H1 (cell line): Measurements from ENCODE around the gene OR1C1. TPM values are rescaled to one million over a fixed set of nuclear protein-coding genes. Genes with fewer than 3 reads are reported as not detected.

ENCODE experiments used
- CTCF ChIA-PET: fragments of 300-600 bp; sonication (Branson Sonifier 250); formaldehyde crosslinking; loops from one replicate; lab custom pipeline; 2021; ENCODE audit not compliant: partially characterized antibody; lab: Charles Lee
- POLR2A ChIA-PET: fragments of 300-600 bp; sonication (Branson Sonifier 250); formaldehyde crosslinking; loops from one replicate; lab custom pipeline; 2021; ENCODE audit warnings: inconsistent platforms; ENCODE audit not compliant: partially characterized antibody; lab: Charles Lee
- DNase-seq, 2 experiments: peaks; one replicate each; pipeline versions ENCODE4 v3.0.0 to v3.0.0-alpha.2; 2010 to 2022; ENCODE audit warnings: low spot score in 2 of 2, low read depth in 1 of 2, mixed read lengths in 1 of 2
- FAIRE-seq: peaks from 2 replicates; lab custom pipeline; 2011; peaks lifted over from hg19 to GRCh38; lab: Jason Lieb, UNC
- H2AFZ ChIP-seq: 2 replicates; pipeline ENCODE4 v1.8.1; 2012; ENCODE audit warnings: low read length, inconsistent platforms
- H2AK5ac ChIP-seq: 2 replicates; pipeline ENCODE4 v1.6.1; 2013; ENCODE audit warnings: low read depth, low read length
- H2BK120ac ChIP-seq: replicated peaks from 2 replicates; pipeline ENCODE3; 2013; ENCODE audit warnings: low read depth, low read length, inconsistent platforms
- H2BK12ac ChIP-seq: 2 replicates; pipeline ENCODE4 v1.6.1; 2013; ENCODE audit warnings: low read depth, low read length
- H2BK15ac ChIP-seq: 2 replicates; pipeline ENCODE4 v1.6.1; 2013; ENCODE audit warnings: low read length
- H2BK20ac ChIP-seq: 2 replicates; pipeline ENCODE4 v1.6.1; 2013; ENCODE audit warnings: low read length
- H2BK5ac ChIP-seq: 2 replicates; pipeline ENCODE4 v1.6.1; 2013; ENCODE audit warnings: low read depth, low read length
- H3K14ac ChIP-seq: 2 replicates; pipeline ENCODE4 v1.6.1; 2013; ENCODE audit warnings: inconsistent platforms; ENCODE audit not compliant: insufficient read length
- H3K18ac ChIP-seq: 2 replicates; pipeline ENCODE4 v1.6.1; 2013; ENCODE audit warnings: low read length; ENCODE audit errors: extremely low read depth
- H3K23ac ChIP-seq: 2 replicates; pipeline ENCODE4 v1.6.1; 2013; ENCODE audit warnings: inconsistent platforms; ENCODE audit not compliant: insufficient read length
- H3K23me2 ChIP-seq: 2 replicates; pipeline ENCODE4 v1.6.1; 2013; ENCODE audit warnings: low read depth, low read length
- H3K27ac ChIP-seq: 2 replicates; pipeline ENCODE4 v1.6.1; 2011; ENCODE audit warnings: low read depth, low read length, inconsistent platforms
- H3K27me3 ChIP-seq, 4 experiments: replicated peaks in 1 of 4; 1 replicate in 1 of 4; 2 replicates in 3 of 4; pipeline versions ENCODE4 v1.6.1 to v1.8.1; 2011 to 2013; ENCODE audit warnings: low read length in 3 of 4, mild to moderate bottlenecking in 3 of 4, inconsistent platforms in 2 of 4, mixed read lengths in 2 of 4, moderate library complexity in 1 of 4; ENCODE audit not compliant: control insufficient read depth in 3 of 4, insufficient read depth in 3 of 4; ENCODE audit errors: extremely low read depth in 1 of 4
- H3K36me3 ChIP-seq, 4 experiments: 2 replicates each; pipeline versions ENCODE4 v1.6.1 to v1.8.1; 2011 to 2013; ENCODE audit warnings: mild to moderate bottlenecking in 4 of 4, low read length in 3 of 4, moderate library complexity in 2 of 4, control low read depth in 1 of 4, inconsistent platforms in 1 of 4; ENCODE audit not compliant: insufficient read depth in 4 of 4, control insufficient read depth in 2 of 4
- H3K4ac ChIP-seq: replicated peaks from 2 replicates; pipeline ENCODE3; 2013; ENCODE audit warnings: low read length, low read depth, mixed read lengths, inconsistent platforms; ENCODE audit not compliant: insufficient read length
- H3K4me1 ChIP-seq, 4 experiments: replicated peaks in 1 of 4; 1 replicate in 1 of 4; 2 replicates in 3 of 4; pipeline versions ENCODE4 v1.6.1 to v1.8.1; 2011 to 2013; ENCODE audit warnings: low read length in 3 of 4, inconsistent platforms in 2 of 4, mixed read lengths in 1 of 4; ENCODE audit not compliant: insufficient read depth in 4 of 4, control insufficient read depth in 3 of 4
- H3K4me2 ChIP-seq, 2 experiments: 2 replicates each; pipeline versions ENCODE4 v1.6.1 to v1.8.1; 2011 to 2013; ENCODE audit warnings: low read depth in 2 of 2, low read length in 2 of 2, control low read depth in 1 of 2, inconsistent platforms in 1 of 2, mild to moderate bottlenecking in 1 of 2; ENCODE audit not compliant: insufficient read depth in 1 of 2
- H3K4me3 ChIP-seq, 4 experiments: fragments of 200-600, 300-600 bp in 1 of 4; sonication (generic), shearing (Covaris generic), sonication (Bioruptor Twin) in 1 of 4; 2 replicates each; pipeline versions ENCODE4 v1.5.1 to v1.8.1; 2011 to 2016; ENCODE audit warnings: low read length in 4 of 4, low read depth in 3 of 4, control low read depth in 2 of 4, inconsistent platforms in 2 of 4, mild to moderate bottlenecking in 2 of 4, mixed read lengths in 1 of 4, moderate library complexity in 1 of 4; ENCODE audit not compliant: insufficient read depth in 2 of 4; ENCODE audit errors: extremely low read depth in 1 of 4
- H3K56ac ChIP-seq: replicated peaks from 2 replicates; pipeline ENCODE3; 2013; ENCODE audit warnings: low read depth, mild to moderate bottlenecking, mixed read lengths, low read length, inconsistent platforms; ENCODE audit not compliant: insufficient read length
- H3K79me1 ChIP-seq: 2 replicates; pipeline ENCODE4 v1.6.1; 2013; ENCODE audit warnings: low read depth, low read length, control low read depth
- H3K79me2 ChIP-seq, 2 experiments: 2 replicates each; pipeline versions ENCODE4 v1.6.1 to v1.8.1; 2012 to 2013; ENCODE audit warnings: low read length in 2 of 2, mild to moderate bottlenecking in 2 of 2, inconsistent platforms in 1 of 2; ENCODE audit not compliant: insufficient read depth in 2 of 2, control insufficient read depth in 1 of 2
- H3K9ac ChIP-seq, 4 experiments: replicated peaks in 1 of 4; 1 replicate in 1 of 4; 2 replicates in 3 of 4; pipeline versions ENCODE4 v1.6.1 to v1.8.1; 2011 to 2013; ENCODE audit warnings: low read depth in 3 of 4, low read length in 3 of 4, control low read depth in 2 of 4, mild to moderate bottlenecking in 2 of 4, moderate library complexity in 2 of 4, inconsistent platforms in 1 of 4; ENCODE audit errors: extremely low read depth in 1 of 4
- H3K9me3 ChIP-seq, 2 experiments: 2 replicates each; pipeline versions ENCODE4 v1.6.1 to v1.8.1; 2012 to 2013; ENCODE audit warnings: mild to moderate bottlenecking in 2 of 2, moderate library complexity in 2 of 2, control low read depth in 1 of 2, inconsistent platforms in 1 of 2, low read depth in 1 of 2, low read length in 1 of 2, mixed read lengths in 1 of 2; ENCODE audit not compliant: insufficient read depth in 2 of 2
- H4K20me1 ChIP-seq, 2 experiments: replicated peaks in 1 of 2; 2 replicates each; pipeline versions ENCODE3 to v1.8.1; 2011 to 2013; ENCODE audit warnings: inconsistent platforms in 2 of 2, low read length in 2 of 2, mild to moderate bottlenecking in 1 of 2; ENCODE audit not compliant: insufficient read depth in 2 of 2, control insufficient read depth in 1 of 2
- H4K5ac ChIP-seq: 2 replicates; pipeline ENCODE4 v1.6.1; 2013; ENCODE audit warnings: low read length, low read depth, mixed read lengths, inconsistent platforms; ENCODE audit not compliant: insufficient read length
- H4K8ac ChIP-seq: 2 replicates; pipeline ENCODE4 v1.8.0; 2013; ENCODE audit warnings: mild to moderate bottlenecking, moderate library complexity, low read length, inconsistent platforms; ENCODE audit not compliant: insufficient read depth; ENCODE audit errors: extremely low read depth
- H4K91ac ChIP-seq: replicated peaks from 2 replicates; pipeline ENCODE3; 2013; ENCODE audit warnings: low read length, mixed read lengths, inconsistent platforms; ENCODE audit not compliant: insufficient read length
- E2F6 ChIP-seq: IDR thresholded peaks from 2 replicates; pipeline ENCODE4 v1.6.1; 2012; ENCODE audit warnings: inconsistent platforms
- HDAC6 ChIP-seq: IDR thresholded peaks from one replicate; pipeline ENCODE4 v1.7.1; 2012; ENCODE audit warnings: low read depth, mild to moderate bottlenecking, inconsistent platforms, low read length, moderate library complexity
- WGBS, 2 experiments: shearing (Covaris generic) in 1 of 2; methylation state at CpG; one replicate each; pipeline versions ENCODE4 v1.1.6 to v1.1.7; 2013 to 2015; ENCODE audit warnings: low lambda C conversion rate in 2 of 2, mixed read lengths in 2 of 2, inconsistent platforms in 1 of 2, low coverage in 1 of 2, missing lambda C conversion rate in 1 of 2; ENCODE audit not compliant: insufficient replicate concordance in 2 of 2, insufficient coverage in 1 of 2, insufficient read length in 1 of 2; ENCODE audit errors: extremely low coverage in 1 of 2, missing lambda C conversion rate in 1 of 2; 5-methylcytosine and 5-hydroxymethylcytosine counted together
- polyA plus RNA-seq, 7 experiments: library from polyadenylated mRNA; depleted of rRNA in 3 of 7; stranded (reverse) in 5 of 7; unstranded in 2 of 7; fragments of >200 nt in 5 of 7; fragments of 200-250 nt in 2 of 7; gene quantifications; 1 replicate in 5 of 7; 2 replicates in 1 of 7; 4 replicates in 1 of 7; pipeline versions ENCODE4 v1.2.1 to v1.2.3, GENCODE V29; 2011 to 2013; ENCODE audit warnings: missing spikeins in 2 of 7, mixed read lengths in 2 of 7
- total RNA-seq: library from RNA; stranded (reverse); fragmentation: NEBNext Ultra II Directional; extraction: Animal tissue kit (Norgen Biotek cat#: 25700); gene quantifications from 2 replicates; pipeline ENCODE4 v1.2.1, GENCODE V29; 2021
- TF ChIP-seq, protein P1 (sequence below): IDR thresholded peaks from 2 replicates; pipeline ENCODE4 v1.6.1; 2011; ENCODE audit warnings: low read depth, mild to moderate bottlenecking, low read length; ENCODE audit not compliant: insufficient read depth

The OR1C1 gene
- total and polyA plus RNA-seq, 2 of the 8 experiments (the other 6 are each of a cell fraction or from before 2014, with no cell fraction given) = not detected

- Histone ChIP-seq H3K4me3 (no peak overlapping the region), H2AFZ (no peak overlapping the region), H2BK12ac (no peak overlapping the region), H4K91ac (no peak overlapping the region), H3K23ac (no peak overlapping the region), H3K4me1 (no peaks in the 10 kb centered on the region), H4K20me1 (no peaks in the 10 kb centered on the region), H3K14ac (no peak overlapping the region), H3K27me3 (no peaks in the 10 kb centered on the region), H3K27ac (no peak overlapping the region), H3K9me3 (peaks cover 38 to 43% of the 10 kb centered on the region in 2 experiments), H3K18ac (no peak overlapping the region), H2BK15ac (no peak overlapping the region), H3K79me1 (no peaks in the 10 kb centered on the region), H3K23me2 (no peaks in the 10 kb centered on the region), H3K4me2 (no peak overlapping the region), H2AK5ac (no peak overlapping the region), H2BK120ac (no peak overlapping the region), H4K5ac (no peak overlapping the region), H3K56ac (no peak overlapping the region), H2BK20ac (no peak overlapping the region), H3K79me2 (no peaks in the 10 kb centered on the region), H2BK5ac (no peak overlapping the region), H4K8ac (no peak overlapping the region), H3K4ac (no peak overlapping the region), H3K36me3 (no peaks in the 10 kb centered on the region), H3K9ac (no peak overlapping the region)
- DNase-seq (no peak), FAIRE-seq (no peak)
- ChIA-PET CTCF (no interaction called here), POLR2A (no interaction called here)
- WGBS, 2 experiments = 39% methylated on average over 2 of the region's 2 CpGs; no CpG with 5 or more reads in 1 of the 2 experiments
- no peak for TF ChIP-seq HDAC6
- TF ChIP-seq, protein P1, sequence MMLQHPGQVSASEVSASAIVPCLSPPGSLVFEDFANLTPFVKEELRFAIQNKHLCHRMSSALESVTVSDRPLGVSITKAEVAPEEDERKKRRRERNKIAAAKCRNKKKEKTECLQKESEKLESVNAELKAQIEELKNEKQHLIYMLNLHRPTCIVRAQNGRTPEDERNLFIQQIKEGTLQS = no peak
- TF ChIP-seq E2F6 = no peak
These were observed 37.2 kb upstream of the OR1C1 start for GRCh38 chr1:247797518-247797917.
